ENCODE data around the gene KNDC1.

The KNDC1 gene

GRCh38 chr10:133190225-133190624 lies 30.2 kb downstream of the KNDC1 start:
- no peak for DNase-seq (ENCODE audit: low read depth in 2 of 2)

GRCh38 chr10:133191651-133192050 lies 31.6 kb downstream of the KNDC1 start:
- no peak for DNase-seq (ENCODE audit: low read depth in 2 of 2)

- no peak for DNase-seq (ENCODE audit: low read depth in 2 of 2)
These were observed 34.1 kb downstream of the KNDC1 start for GRCh38 chr10:133194151-133194550.

- DNase-seq (ENCODE audit: low read depth in 2 of 2) = no peak
These were observed 35.1 kb downstream of the KNDC1 start for GRCh38 chr10:133195096-133195495.

GRCh38 chr10:133195611-133196010 lies 35.6 kb downstream of the KNDC1 start:
- DNase-seq (ENCODE audit: low read depth in 2 of 2) = no peak

GRCh38 chr10:133196221-133196915 lies 36.3 kb downstream of the KNDC1 start:
- no peak for DNase-seq (ENCODE audit: low read depth in 2 of 2)

- DNase-seq (ENCODE audit: low read depth in 2 of 2) = no peak
These were observed 37.1 kb downstream of the KNDC1 start for GRCh38 chr10:133196936-133197758.

- no peak for DNase-seq (ENCODE audit: low read depth in 2 of 2)
These were observed 37.8 kb downstream of the KNDC1 start for GRCh38 chr10:133197786-133198185.

GRCh38 chr10:133198206-133198605 lies 38.2 kb downstream of the KNDC1 start:
- no peak for DNase-seq (ENCODE audit: low read depth in 2 of 2)

GRCh38 chr10:133198621-133199487 lies 38.8 kb downstream of the KNDC1 start:
- DNase-seq (ENCODE audit: low read depth in 2 of 2) = no peak

GRCh38 chr10:133199488-133199885 lies 39.5 kb downstream of the KNDC1 start:
- no peak for DNase-seq (ENCODE audit: low read depth in 2 of 2)

GRCh38 chr10:133199992-133200611 lies 40.1 kb downstream of the KNDC1 start:
- DNase-seq (ENCODE audit: low read depth in 2 of 2) = no peak

- DNase-seq (ENCODE audit: low read depth in 2 of 2) = no peak
These were observed 40.6 kb downstream of the KNDC1 start for GRCh38 chr10:133200621-133201031.

GRCh38 chr10:133201151-133201947 lies 41.3 kb downstream of the KNDC1 start:
- no peak for DNase-seq (ENCODE audit: low read depth in 2 of 2)

- DNase-seq (ENCODE audit: low read depth in 2 of 2) = no peak
These were observed 42.1 kb downstream of the KNDC1 start for GRCh38 chr10:133201948-133202725.

- DNase-seq (ENCODE audit: low read depth in 2 of 2) = no peak
These were observed 43.0 kb downstream of the KNDC1 start for GRCh38 chr10:133202778-133203651.

GRCh38 chr10:133203652-133204195 lies 43.7 kb downstream of the KNDC1 start:
- DNase-seq (ENCODE audit: low read depth in 2 of 2) = no peak

GRCh38 chr10:133204226-133205015 lies 44.4 kb downstream of the KNDC1 start:
- DNase-seq (ENCODE audit: low read depth in 2 of 2) = no peak

Measured in fibroblast of skin of left biceps (primary cell).